Stimulated activated CD4-positive, alpha-beta T cell treated with anti-CD3 and anti-CD28 coated beads, Interleukin-1b, Interleukin-23, amount 100 ng/mL, for 24 hours (primary cell): ENCODE data around the gene COBL.

Experiments used
- DNase-seq, 4 experiments: peaks; one replicate each; pipeline ENCODE4 v3.0.0-alpha.2; 2020; ENCODE audit warnings: low read depth in 4 of 4, low spot score in 1 of 4

Gene COBL

GRCh38 chr7:51278797-51279196 is 37.8 kb downstream of the COBL start:
- DNase-seq, result no peak

DNA sequence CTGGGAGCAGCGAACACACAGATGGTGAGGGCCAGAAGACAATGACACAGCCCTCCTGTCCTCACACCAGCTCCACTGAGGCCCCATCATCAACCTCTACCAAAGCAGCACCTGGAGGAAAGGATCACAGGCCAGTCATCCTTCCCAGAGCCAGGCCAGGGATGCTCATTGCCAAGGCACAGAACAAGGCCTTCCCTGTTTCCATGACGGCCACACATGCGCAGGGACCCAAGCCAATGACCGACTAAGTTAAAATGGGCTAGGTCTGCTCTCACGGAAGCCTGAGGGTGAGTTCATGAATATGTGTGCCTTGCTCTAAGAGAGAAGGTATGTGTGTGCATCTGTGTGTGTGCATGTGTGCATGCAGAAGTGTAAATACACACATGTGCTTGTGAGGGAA is 39.6 kb downstream of the COBL start:
- DNase-seq, result no peak

- no peak for DNase-seq
These were observed 40.5 kb downstream of the COBL start for GRCh38 chr7:51276091-51276605.

DNA sequence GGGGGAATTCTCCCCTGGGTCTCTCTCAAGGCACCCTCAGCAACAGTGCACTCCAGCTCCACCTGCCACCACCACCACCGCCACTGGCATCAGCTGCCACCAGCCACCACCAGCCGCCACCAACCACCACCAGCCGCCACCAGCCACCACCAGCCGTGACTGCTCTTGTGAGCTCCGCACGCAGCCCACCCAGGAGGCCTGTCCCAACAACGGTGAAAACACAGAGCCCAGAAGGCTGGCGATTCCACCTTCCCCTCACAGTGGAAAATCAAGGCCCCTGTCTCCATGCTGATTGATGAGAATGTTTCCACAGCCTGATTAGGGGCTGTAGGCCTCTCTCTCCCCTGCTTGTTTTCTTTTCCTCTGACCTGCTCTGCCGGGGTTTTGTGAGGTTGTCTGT is 41.1 kb downstream of the COBL start:
- no peak for DNase-seq

- no peak for DNase-seq
These were observed 41.7 kb downstream of the COBL start for GRCh38 chr7:51274955-51275354.

- no peak for DNase-seq
These were observed 42.6 kb downstream of the COBL start for GRCh38 chr7:51274001-51274400.

- no peak for DNase-seq
These were observed 43.2 kb downstream of the COBL start for GRCh38 chr7:51273360-51273759.

DNA sequence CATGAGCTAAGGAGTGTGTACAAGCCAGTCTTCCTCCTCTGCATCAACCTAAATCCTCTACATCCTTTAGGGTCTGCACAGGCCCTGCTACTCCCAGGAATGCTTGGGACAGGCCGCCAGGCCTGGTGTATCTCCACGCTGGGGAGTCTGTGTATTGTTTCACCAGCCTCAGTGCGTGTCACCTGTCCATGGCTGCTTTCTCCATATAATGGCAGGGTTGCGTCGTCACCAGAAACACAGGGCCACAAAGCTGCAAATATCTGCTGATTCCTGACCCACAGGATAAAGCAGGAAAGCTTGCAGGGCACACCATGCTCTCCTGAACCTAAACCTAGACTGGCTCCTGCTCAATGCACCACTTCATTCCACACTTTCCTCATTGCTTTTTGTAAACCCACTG is 45.6 kb downstream of the COBL start:
- no peak for DNase-seq

DNA sequence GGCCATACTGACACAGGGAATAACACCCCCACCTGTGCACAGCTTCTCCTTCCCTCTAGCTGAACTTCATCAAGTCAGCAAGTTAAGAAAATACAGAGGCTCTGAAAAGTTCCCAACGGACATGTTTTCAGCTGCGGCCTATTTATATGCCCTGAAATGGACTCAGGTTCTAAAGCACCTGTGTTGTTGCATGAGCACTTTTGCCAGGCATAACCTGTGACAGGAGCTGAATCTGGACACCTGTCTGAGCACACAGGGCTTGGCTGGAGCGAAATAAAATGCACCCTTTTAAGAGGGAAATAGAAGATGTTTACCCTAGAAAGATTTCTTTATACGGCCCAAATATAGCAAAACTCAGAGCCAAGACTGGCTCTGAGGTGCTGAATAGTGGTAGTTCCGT is 46.7 kb downstream of the COBL start:
- no peak for DNase-seq

- no peak for DNase-seq
These were observed 47.3 kb downstream of the COBL start for GRCh38 chr7:51269321-51269720.

GRCh38 chr7:51268859-51269258 is 47.8 kb downstream of the COBL start:
- DNase-seq, result no peak

GRCh38 chr7:51267169-51267568 is 49.4 kb downstream of the COBL start:
- no peak for DNase-seq

DNA sequence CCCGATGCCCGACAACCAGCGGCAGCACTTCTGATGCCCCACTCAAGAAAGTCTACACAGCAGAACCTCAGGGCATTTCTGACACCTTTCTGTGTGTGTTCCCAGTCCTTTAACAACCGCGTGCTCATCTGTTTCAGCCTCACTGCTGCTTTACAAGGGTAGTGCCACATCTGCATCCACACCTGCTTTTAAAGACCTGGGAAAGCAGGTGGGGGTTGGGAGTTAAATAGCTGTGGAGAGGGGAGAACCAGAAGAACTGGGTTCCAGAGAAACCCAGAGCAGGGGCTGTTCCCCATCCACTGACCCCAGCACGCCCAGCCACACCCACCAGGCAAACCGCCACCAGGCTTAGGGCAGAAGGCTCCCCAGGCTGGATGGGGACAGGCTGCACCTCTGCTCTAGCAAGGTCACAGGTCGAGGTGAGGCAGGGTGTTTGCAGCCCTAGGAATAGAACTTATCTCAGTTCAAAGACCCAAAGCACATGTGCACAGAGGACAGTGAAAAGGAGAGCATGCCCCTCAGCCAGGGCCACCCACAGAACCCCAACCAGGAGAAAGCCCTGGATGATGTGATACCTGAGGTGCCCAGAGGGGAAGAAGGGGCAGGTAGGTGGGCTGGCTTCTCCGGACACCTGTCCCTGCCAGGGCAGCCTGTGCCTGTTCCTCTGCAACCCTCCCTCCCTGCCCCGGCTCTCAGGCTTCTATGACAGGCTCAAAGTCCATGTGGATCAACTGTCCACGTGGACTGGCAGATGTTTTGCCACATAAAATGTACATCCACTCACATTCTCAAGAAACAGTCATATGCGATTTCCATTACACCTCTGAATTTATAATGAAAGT is 51.3 kb downstream of the COBL start:
- no peak for DNase-seq

DNA sequence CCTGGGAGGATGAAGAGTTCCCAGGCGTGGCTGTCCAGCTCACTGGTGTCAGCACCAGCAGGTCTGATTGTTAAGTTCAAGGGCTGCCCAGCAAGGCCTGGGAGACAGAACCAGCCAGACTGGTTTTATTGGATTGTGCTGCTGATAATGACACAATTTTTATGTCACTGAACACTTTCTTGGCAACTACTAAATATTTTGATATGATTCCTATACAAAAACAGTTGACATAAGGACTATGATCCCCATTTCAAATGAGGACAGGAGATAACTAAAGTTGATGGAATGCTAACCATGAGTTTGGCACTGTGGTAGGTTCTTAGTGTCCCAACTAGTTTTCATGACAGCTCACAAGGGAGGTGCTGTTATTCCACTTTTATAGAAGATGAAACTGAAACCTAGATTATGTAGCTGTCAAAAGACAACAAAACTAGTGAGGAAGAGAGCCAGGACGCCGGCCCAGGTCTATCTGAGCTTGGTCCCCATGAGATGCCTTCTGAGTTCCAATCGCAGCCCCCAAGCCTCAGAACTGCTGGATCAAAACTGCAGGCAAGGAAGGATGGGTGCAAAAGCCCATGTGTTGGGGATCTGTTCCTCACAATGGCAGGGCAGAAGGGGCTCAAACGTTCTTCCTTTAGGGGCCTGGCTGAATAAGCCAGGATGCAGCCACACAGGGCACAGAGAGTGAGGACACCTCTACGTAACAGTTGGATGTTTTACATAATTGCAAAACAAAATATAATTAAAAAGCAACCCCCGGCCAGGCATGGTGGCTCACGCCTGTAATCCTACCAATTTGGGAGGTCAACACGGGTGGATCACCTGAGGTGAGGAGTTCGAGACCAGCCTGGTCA is 52.8 kb downstream of the COBL start:
- no peak for DNase-seq

- no peak for DNase-seq
These were observed 53.6 kb downstream of the COBL start for GRCh38 chr7:51262796-51263531.

- no peak for DNase-seq
These were observed 54.4 kb downstream of the COBL start for GRCh38 chr7:51261950-51262795.

- DNase-seq, result no peak
These were observed 55.3 kb downstream of the COBL start for GRCh38 chr7:51261117-51261835.

GRCh38 chr7:51260516-51260915 is 56.1 kb downstream of the COBL start:
- DNase-seq, result no peak

- no peak for DNase-seq
These were observed 56.8 kb downstream of the COBL start for GRCh38 chr7:51259766-51260165.

DNA sequence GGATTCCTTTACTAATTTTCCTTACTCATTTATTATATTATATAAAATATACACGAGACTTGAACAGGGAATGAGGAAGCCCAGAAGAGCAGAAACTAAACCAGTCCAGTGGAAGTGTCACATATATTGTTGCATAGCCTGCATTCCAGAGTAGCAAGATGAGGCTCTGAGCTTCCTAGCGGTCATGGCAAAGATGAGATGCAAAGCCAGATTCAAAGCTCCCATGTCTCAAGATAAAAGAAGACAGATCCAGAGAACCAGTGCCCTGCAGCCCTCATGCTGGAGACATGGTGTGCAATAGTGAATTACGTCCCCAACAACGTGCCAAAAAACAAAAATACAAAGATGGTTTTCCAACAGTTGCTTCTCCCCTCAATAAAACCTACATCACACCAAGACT is 59.7 kb downstream of the COBL start:
- no peak for DNase-seq
